Liver (tissue), 9 donors: Measurements from ENCODE around the gene CNIH1. TPM values are rescaled to one million over a fixed set of nuclear protein-coding genes. Genes with fewer than 3 reads are reported as not detected.
"Not testable (repeated sequence)": the region's sequence is repeated elsewhere in the genome, so short reads cannot be mapped to it uniquely, and the experiment has no call there.

Source experiments
- DNase-seq: peaks from one replicate; pipeline ENCODE4 v3.0.0-alpha.2; 2017; ENCODE audit warnings: low spot score
- H3K27ac ChIP-seq, 2 donors: one replicate each; pipeline ENCODE4 v1.7.0; 2013; ENCODE audit warnings: inconsistent platforms in 2 of 2, low read length in 2 of 2, control low read depth in 1 of 2, low read depth in 1 of 2, mild to moderate bottlenecking in 1 of 2
- H3K27me3 ChIP-seq, 4 donors: one replicate each; pipeline versions ENCODE4 v1.6.1 to v1.7.0; 2013; ENCODE audit warnings: low read length in 3 of 4, inconsistent platforms in 1 of 4, mild to moderate bottlenecking in 1 of 4, moderate library complexity in 1 of 4; ENCODE audit not compliant: control insufficient read depth in 4 of 4, insufficient read depth in 4 of 4
- H3K36me3 ChIP-seq, 4 donors: one replicate each; pipeline versions ENCODE4 v1.6.1 to v1.7.0; 2013; ENCODE audit warnings: low read length in 3 of 4, mild to moderate bottlenecking in 3 of 4, low read depth in 1 of 4, moderate library complexity in 1 of 4; ENCODE audit not compliant: control insufficient read depth in 4 of 4, insufficient read depth in 3 of 4
- H3K4me1 ChIP-seq, 4 donors: one replicate each; pipeline versions ENCODE4 v1.6.1 to v1.7.0; 2013; ENCODE audit warnings: low read length in 3 of 4, mild to moderate bottlenecking in 3 of 4, moderate library complexity in 1 of 4; ENCODE audit not compliant: control insufficient read depth in 4 of 4, insufficient read depth in 4 of 4
- H3K4me3 ChIP-seq, 3 donors: one replicate each; pipeline versions ENCODE4 v1.6.1 to v1.7.0; 2013; ENCODE audit warnings: low read length in 3 of 3, control low read depth in 1 of 3, low read depth in 1 of 3, mild to moderate bottlenecking in 1 of 3
- H3K9ac ChIP-seq, 2 donors: one replicate each; pipeline ENCODE4 v1.7.0; 2013; ENCODE audit warnings: low read length in 2 of 2, mild to moderate bottlenecking in 2 of 2, moderate library complexity in 2 of 2, control low read depth in 1 of 2, low read depth in 1 of 2
- H3K9me3 ChIP-seq, 4 donors: one replicate each; pipeline versions ENCODE4 v1.6.1 to v1.7.0; 2013; ENCODE audit warnings: low read length in 3 of 4; ENCODE audit not compliant: control insufficient read depth in 4 of 4
- EGR1 ChIP-seq, 2 donors: IDR thresholded peaks; 2 replicates each; pipeline ENCODE4 v1.6.1; 2016 to 2018; ENCODE audit warnings: antibody characterized with exemption in 2 of 2, low read depth in 2 of 2
- FOXA1 ChIP-seq: IDR thresholded peaks from 2 replicates; pipeline ENCODE4 v1.6.1; 2016; ENCODE audit warnings: antibody characterized with exemption
- FOXA2 ChIP-seq: IDR thresholded peaks from 2 replicates; pipeline ENCODE4 v1.6.1; 2016; ENCODE audit warnings: antibody characterized with exemption
- GABPA ChIP-seq, 2 donors: IDR thresholded peaks in 1 of 2; conservative IDR thresholded peaks in 1 of 2; 2 replicates each; pipeline ENCODE4 v1.6.1; 2016; ENCODE audit warnings: antibody characterized with exemption in 2 of 2, mild to moderate bottlenecking in 1 of 2, moderate library complexity in 1 of 2
- HNF4A ChIP-seq, 2 donors: conservative IDR thresholded peaks; 2 replicates each; pipeline ENCODE4 v1.6.1; 2016; ENCODE audit warnings: antibody characterized with exemption in 2 of 2, mild to moderate bottlenecking in 2 of 2
- HNF4G ChIP-seq: IDR thresholded peaks from 2 replicates; pipeline ENCODE4 v1.6.1; 2016; ENCODE audit warnings: antibody characterized with exemption
- NR2F2 ChIP-seq: IDR thresholded peaks from 2 replicates; pipeline ENCODE4 v1.6.1; 2016; ENCODE audit warnings: antibody characterized with exemption
- RXRA ChIP-seq, 2 donors: IDR thresholded peaks; 2 replicates each; pipeline ENCODE4 v1.6.1; 2017 to 2018; ENCODE audit warnings: antibody characterized with exemption in 2 of 2, mild to moderate bottlenecking in 1 of 2
- YY1 ChIP-seq: IDR thresholded peaks from 2 replicates; pipeline ENCODE4 v1.6.1; 2016; ENCODE audit warnings: antibody characterized with exemption, mild to moderate bottlenecking
- WGBS: extraction: QIAGEN DNeasy Blood & Tissue Kit; methylation state at CpG from one replicate; pipeline ENCODE4 v1.1.7; 2013; 5-methylcytosine and 5-hydroxymethylcytosine counted together
- polyA plus RNA-seq, 2 donors: library from polyadenylated mRNA; stranded (reverse) in 1 of 2; unstranded in 1 of 2; fragments of 200-250 nt in 1 of 2; fragments of >200 nt in 1 of 2; fragmentation: Nextera tagmentation in 1 of 2; extraction: Ambion mirVana in 1 of 2; gene quantifications; one replicate each; pipeline versions ENCODE4 v1.2.1 to v1.2.3, GENCODE V29; 2013 to 2015
- total RNA-seq, 2 donors: library from RNA; depleted of rRNA; stranded (reverse); fragments of >200 nt; gene quantifications; one replicate each; pipeline ENCODE4 v1.2.3, GENCODE V29; 2014
- TF ChIP-seq, protein P1 (sequence below): IDR thresholded peaks from 2 replicates; pipeline ENCODE4 v1.6.1; 2016; ENCODE audit warnings: antibody characterized with exemption
- TF ChIP-seq, protein P2 (sequence below): IDR thresholded peaks from 2 replicates; pipeline ENCODE4 v1.6.1; 2016; ENCODE audit warnings: antibody characterized with exemption
- TF ChIP-seq, protein P3 (sequence below): IDR thresholded peaks from 2 replicates; pipeline ENCODE4 v1.6.1; 2016; ENCODE audit warnings: antibody characterized with exemption
- TF ChIP-seq, protein P4 (sequence below): fragments of 150-350 bp; IDR thresholded peaks from 2 replicates; pipeline ENCODE4 v1.5.1; 2017; ENCODE audit warnings: improper control_type of control experiment, low read depth, low read length; ENCODE audit not compliant: missing input control
- TF ChIP-seq, protein P5 (sequence below): IDR thresholded peaks from 2 replicates; pipeline ENCODE4 v1.6.1; 2016; ENCODE audit warnings: antibody characterized with exemption, mild to moderate bottlenecking
- donor health status: healthy.
- donor health status: healthy.
- donor health status: healthy.
- donor health status: healthy.
- donor health status: healthy.

The CNIH1 gene
- total and polyA plus RNA-seq, 4 donors = 33.9 to 193 (median 116) TPM

DNA sequence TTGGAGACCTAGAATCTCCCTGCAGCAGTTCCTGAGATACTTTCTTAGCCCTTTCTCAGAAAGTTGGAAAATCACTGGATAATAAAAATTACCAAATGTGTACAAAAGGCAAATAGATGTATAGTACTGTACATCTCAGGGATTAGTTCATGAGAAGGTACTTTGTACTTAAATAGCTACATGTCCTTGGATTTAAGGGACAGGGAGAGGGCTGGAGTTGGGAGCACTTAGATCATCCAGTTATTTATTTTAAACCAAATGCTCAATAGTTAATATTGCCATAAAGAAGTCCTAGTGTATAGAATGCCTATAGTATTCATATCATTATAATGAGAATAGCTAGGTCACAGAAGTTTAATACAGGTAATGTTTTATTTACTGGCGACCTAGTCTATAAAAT is 31.0 kb downstream of the CNIH1 start:
- 99% methylated on average over 1 of the region's 1 CpG for WGBS
- Histone ChIP-seq H3K4me3 (no peak overlapping the region), H3K27ac (no peak overlapping the region), H3K36me3 (no peaks in the 10 kb centered on the region), H3K4me1 (no peaks in the 10 kb centered on the region), H3K9ac (no peak overlapping the region), H3K9me3 (no peaks in the 10 kb centered on the region), H3K27me3 (no peaks in the 10 kb centered on the region)
- no peak for DNase-seq
- TF ChIP-seq HNF4G (no peak), GABPA (IDR thresholded peaks at IDR 0.05 in 1 of 2, conservative IDR thresholded peaks at IDR 0.05 in 1 of 2) (no peak), FOXA1 (no peak), EGR1 (IDR thresholded peaks at IDR 0.05; ENCODE audit: low read depth in 2 of 2) (no peak), HNF4A (conservative IDR thresholded peaks at IDR 0.05) (no peak), FOXA2 (no peak), YY1 (no peak), NR2F2 (no peak), RXRA (IDR thresholded peaks at IDR 0.05) (no peak)
- TF ChIP-seq, protein P1, sequence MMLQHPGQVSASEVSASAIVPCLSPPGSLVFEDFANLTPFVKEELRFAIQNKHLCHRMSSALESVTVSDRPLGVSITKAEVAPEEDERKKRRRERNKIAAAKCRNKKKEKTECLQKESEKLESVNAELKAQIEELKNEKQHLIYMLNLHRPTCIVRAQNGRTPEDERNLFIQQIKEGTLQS = no peak
- TF ChIP-seq, protein P2, sequence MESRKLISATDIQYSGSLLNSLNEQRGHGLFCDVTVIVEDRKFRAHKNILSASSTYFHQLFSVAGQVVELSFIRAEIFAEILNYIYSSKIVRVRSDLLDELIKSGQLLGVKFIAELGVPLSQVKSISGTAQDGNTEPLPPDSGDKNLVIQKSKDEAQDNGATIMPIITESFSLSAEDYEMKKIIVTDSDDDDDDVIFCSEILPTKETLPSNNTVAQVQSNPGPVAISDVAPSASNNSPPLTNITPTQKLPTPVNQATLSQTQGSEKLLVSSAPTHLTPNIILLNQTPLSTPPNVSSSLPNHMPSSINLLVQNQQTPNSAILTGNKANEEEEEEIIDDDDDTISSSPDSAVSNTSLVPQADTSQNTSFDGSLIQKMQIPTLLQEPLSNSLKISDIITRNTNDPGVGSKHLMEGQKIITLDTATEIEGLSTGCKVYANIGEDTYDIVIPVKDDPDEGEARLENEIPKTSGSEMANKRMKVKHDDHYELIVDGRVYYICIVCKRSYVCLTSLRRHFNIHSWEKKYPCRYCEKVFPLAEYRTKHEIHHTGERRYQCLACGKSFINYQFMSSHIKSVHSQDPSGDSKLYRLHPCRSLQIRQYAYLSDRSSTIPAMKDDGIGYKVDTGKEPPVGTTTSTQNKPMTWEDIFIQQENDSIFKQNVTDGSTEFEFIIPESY = no peak
- TF ChIP-seq, protein P3, sequence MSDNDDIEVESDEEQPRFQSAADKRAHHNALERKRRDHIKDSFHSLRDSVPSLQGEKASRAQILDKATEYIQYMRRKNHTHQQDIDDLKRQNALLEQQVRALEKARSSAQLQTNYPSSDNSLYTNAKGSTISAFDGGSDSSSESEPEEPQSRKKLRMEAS = no peak
- TF ChIP-seq, protein P4, sequence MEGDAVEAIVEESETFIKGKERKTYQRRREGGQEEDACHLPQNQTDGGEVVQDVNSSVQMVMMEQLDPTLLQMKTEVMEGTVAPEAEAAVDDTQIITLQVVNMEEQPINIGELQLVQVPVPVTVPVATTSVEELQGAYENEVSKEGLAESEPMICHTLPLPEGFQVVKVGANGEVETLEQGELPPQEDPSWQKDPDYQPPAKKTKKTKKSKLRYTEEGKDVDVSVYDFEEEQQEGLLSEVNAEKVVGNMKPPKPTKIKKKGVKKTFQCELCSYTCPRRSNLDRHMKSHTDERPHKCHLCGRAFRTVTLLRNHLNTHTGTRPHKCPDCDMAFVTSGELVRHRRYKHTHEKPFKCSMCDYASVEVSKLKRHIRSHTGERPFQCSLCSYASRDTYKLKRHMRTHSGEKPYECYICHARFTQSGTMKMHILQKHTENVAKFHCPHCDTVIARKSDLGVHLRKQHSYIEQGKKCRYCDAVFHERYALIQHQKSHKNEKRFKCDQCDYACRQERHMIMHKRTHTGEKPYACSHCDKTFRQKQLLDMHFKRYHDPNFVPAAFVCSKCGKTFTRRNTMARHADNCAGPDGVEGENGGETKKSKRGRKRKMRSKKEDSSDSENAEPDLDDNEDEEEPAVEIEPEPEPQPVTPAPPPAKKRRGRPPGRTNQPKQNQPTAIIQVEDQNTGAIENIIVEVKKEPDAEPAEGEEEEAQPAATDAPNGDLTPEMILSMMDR = no peak
- TF ChIP-seq, protein P5, sequence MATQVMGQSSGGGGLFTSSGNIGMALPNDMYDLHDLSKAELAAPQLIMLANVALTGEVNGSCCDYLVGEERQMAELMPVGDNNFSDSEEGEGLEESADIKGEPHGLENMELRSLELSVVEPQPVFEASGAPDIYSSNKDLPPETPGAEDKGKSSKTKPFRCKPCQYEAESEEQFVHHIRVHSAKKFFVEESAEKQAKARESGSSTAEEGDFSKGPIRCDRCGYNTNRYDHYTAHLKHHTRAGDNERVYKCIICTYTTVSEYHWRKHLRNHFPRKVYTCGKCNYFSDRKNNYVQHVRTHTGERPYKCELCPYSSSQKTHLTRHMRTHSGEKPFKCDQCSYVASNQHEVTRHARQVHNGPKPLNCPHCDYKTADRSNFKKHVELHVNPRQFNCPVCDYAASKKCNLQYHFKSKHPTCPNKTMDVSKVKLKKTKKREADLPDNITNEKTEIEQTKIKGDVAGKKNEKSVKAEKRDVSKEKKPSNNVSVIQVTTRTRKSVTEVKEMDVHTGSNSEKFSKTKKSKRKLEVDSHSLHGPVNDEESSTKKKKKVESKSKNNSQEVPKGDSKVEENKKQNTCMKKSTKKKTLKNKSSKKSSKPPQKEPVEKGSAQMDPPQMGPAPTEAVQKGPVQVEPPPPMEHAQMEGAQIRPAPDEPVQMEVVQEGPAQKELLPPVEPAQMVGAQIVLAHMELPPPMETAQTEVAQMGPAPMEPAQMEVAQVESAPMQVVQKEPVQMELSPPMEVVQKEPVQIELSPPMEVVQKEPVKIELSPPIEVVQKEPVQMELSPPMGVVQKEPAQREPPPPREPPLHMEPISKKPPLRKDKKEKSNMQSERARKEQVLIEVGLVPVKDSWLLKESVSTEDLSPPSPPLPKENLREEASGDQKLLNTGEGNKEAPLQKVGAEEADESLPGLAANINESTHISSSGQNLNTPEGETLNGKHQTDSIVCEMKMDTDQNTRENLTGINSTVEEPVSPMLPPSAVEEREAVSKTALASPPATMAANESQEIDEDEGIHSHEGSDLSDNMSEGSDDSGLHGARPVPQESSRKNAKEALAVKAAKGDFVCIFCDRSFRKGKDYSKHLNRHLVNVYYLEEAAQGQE = no peak

DNA sequence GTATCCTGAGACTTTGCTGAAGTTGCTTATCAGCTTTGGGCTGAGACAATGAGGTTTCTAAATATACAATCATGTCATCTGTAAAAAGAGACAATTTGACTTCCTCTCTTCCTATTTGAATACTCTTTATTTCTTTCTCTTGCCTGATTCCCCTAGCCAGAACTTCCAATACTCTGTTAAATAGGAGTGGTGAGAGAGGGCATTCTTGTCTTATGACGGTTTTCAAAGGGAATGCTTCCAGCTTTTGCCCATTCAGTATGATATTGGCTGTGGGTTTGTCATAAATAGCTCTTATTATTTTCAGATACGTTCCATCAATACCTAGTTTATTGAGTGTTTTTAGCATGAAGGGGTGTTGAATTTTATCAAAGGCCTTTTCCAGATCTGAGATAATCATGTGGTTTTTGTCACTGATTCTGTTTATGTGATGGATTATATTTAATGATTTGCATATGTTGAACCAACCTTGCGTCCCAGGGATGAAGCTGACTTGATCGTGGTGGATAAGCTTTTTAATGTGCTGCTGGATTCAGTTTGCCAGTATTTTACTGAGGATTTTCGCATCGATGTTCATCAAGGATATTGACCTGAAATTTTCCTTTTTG is 37.7 kb downstream of the CNIH1 start:
- WGBS = 96% methylated on average over 6 of the region's 6 CpGs
- DNase-seq, H3K4me1 ChIP-seq, H3K9me3 ChIP-seq, H3K36me3 ChIP-seq, H3K9ac ChIP-seq, H3K27ac ChIP-seq, H3K4me3 ChIP-seq, H3K27me3 ChIP-seq: not testable (repeated sequence)
